ENCODE results near the gene ZNF644.

DNA sequence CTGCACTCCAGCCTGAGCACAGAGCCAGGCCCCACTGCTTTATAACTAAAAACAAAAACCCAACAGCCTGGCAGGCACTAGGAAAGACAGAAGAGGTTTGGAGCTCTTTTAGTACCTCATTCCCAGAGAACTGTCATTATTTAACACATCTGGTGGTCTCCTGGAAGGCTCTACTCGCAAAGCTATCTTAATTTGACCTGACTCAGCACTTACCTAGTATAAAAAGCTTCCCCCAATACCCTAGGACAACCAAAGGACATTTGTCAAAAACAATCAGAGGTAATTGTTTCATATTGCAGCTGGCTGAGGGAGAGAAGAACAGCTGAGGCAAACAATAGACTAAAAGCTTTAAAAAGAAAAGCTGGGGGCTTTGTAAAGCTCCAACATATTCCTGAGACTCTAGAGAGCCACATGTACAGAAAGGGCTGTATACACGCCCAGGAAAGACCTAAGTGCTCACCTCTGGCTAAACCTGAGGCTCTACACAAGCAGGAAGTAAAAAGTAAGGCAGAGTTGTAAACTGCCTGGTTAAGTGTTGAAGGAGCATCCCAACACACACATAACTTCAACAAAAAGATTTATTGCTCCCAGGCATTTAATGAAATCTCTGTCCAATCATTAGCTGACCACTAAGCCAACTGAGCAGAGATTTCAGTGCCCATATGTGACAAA is 25.0 kb downstream of the ZNF644 start:
- TF ChIP-seq EZH2 (IDR thresholded peaks at IDR 0.05; ENCODE audit: borderline replicate concordance, low read length) (no peak), CTCF (IDR thresholded peaks at IDR 0.05; ENCODE audit: low read length) (no peak)
